ENCODE results near the gene CST5. TPM values are rescaled to one million over a fixed set of nuclear protein-coding genes. Genes with fewer than 3 reads are reported as not detected.
"Not testable (repeated sequence)": the region's sequence is repeated elsewhere in the genome, so short reads cannot be mapped to it uniquely, and the experiment has no call there.

CST5 gene
- total RNA-seq, 5 donors from 2014 or later (not counting 1 experiment from before 2014, with no cell fraction given) = not detected

- H3K9me3 Mint-ChIP-seq = no peaks in the 10 kb centered on the region
- H3K27ac ChIP-seq (ENCODE audit: low read length) = no peak overlapping the region
- CTCF ChIA-PET = no interaction called here
- POLR2A ChIA-PET = no interaction called here
- H3K27me3 Mint-ChIP-seq = peaks cover 0 to 8% of the 10 kb centered on the region in 2 donors
- DNase-seq (no peak), ATAC-seq (replicated peaks in 1 of 4) (no peak)
- no peaks in the 10 kb centered on the region for H3K4me1 Mint-ChIP-seq
- no peak overlapping the region for H3K27ac Mint-ChIP-seq
- H3K36me3 Mint-ChIP-seq = no peaks in the 10 kb centered on the region
- H3K36me3 ChIP-seq (ENCODE audit: control insufficient read depth in 2 of 2, extremely low read depth in 1 of 2, insufficient read depth in 1 of 2, low read length in 1 of 2) = no peaks in the 10 kb centered on the region
- no peak overlapping the region for H3K4me3 ChIP-seq (ENCODE audit: control insufficient read depth in 1 of 2, extremely low read depth in 1 of 2, low read length in 1 of 2)
- no peaks in the 10 kb centered on the region for H3K4me1 ChIP-seq (ENCODE audit: control insufficient read depth in 1 of 2, extremely low read depth in 1 of 2, insufficient read depth in 2 of 2, low read length in 2 of 2)
- H3K9me3 ChIP-seq = no peaks in the 10 kb centered on the region
- no CpG with 5 or more reads among the region's 5 CpGs for WGBS (ENCODE audit: insufficient coverage)
- H3K4me3 Mint-ChIP-seq = no peak overlapping the region
- peaks cover 0 to 20% of the 10 kb centered on the region in 2 experiments for H3K27me3 ChIP-seq (replicated peaks in 1 of 2; ENCODE audit: control insufficient read depth in 2 of 2, extremely low read depth in 1 of 2, insufficient read depth in 2 of 2, low read length in 1 of 2)
These were observed 4.7 kb upstream of the CST5 start for GRCh38 chr20:23884136-23884770.

DNA sequence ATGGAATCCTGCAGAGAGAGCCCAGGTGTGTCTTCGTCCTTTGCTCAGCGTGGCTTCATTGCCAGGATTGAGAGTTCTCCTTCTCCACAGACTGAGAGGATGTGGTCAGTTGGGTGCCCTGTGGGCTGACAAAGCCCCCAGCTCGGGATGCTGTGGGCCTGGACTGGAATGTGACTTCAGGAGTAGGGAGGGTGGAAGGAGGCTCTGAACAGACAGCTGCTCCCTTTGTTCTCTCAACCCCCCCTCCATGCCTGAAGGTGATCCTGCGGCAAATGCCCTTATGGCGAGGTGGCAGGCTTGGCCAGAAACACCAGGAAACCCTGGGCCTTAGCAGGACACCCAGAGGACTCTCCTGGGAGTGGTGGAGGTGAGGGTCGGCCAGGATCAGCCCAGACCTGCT lies 1.8 kb upstream of the CST5 start:
- no peaks in the 10 kb centered on the region for H3K9me3 Mint-ChIP-seq

GRCh38 chr20:23880417-23880816 lies 869 bp upstream of the CST5 start:
- POLR2A ChIA-PET = no interaction called here
- no peak overlapping the region for H3K4me3 Mint-ChIP-seq
- 63% methylated on average over 4 of the region's 4 CpGs for WGBS (ENCODE audit: insufficient coverage)
- DNase-seq = no peak
- ATAC-seq (replicated peaks in 1 of 4) = no peak
- peaks cover 0 to 11% (median 0%) of the 10 kb centered on the region in 3 donors for H3K4me1 Mint-ChIP-seq
- H3K27ac ChIP-seq (ENCODE audit: low read length) = no peak overlapping the region
- no peaks in the 10 kb centered on the region for H3K36me3 ChIP-seq (ENCODE audit: control insufficient read depth in 2 of 2, extremely low read depth in 1 of 2, insufficient read depth in 1 of 2, low read length in 1 of 2)
- H3K36me3 Mint-ChIP-seq = no peaks in the 10 kb centered on the region
- H3K9me3 Mint-ChIP-seq = no peaks in the 10 kb centered on the region
- H3K4me3 ChIP-seq (ENCODE audit: control insufficient read depth in 1 of 2, extremely low read depth in 1 of 2, low read length in 1 of 2) = no peak overlapping the region
- H3K9me3 ChIP-seq = no peaks in the 10 kb centered on the region
- peaks cover 0 to 7% of the 10 kb centered on the region in 2 donors for H3K27me3 Mint-ChIP-seq
- H3K27me3 ChIP-seq (replicated peaks in 1 of 2; ENCODE audit: control insufficient read depth in 2 of 2, extremely low read depth in 1 of 2, insufficient read depth in 2 of 2, low read length in 1 of 2) = peaks cover 0 to 25% of the 10 kb centered on the region in 2 experiments
- no peaks in the 10 kb centered on the region for H3K4me1 ChIP-seq (ENCODE audit: control insufficient read depth in 1 of 2, extremely low read depth in 1 of 2, insufficient read depth in 2 of 2, low read length in 2 of 2)
- CTCF ChIA-PET = no interaction called here
- no peak overlapping the region for H3K27ac Mint-ChIP-seq

More for the DNA sequence above, 1.8 kb upstream of the CST5 start:
- Histone ChIP-seq H3K27ac (ENCODE audit: low read length) (no peak overlapping the region), H3K4me1 (ENCODE audit: control insufficient read depth in 1 of 2, extremely low read depth in 1 of 2, insufficient read depth in 2 of 2, low read length in 2 of 2) (no peaks in the 10 kb centered on the region), H3K36me3 (ENCODE audit: control insufficient read depth in 2 of 2, extremely low read depth in 1 of 2, insufficient read depth in 1 of 2, low read length in 1 of 2) (no peaks in the 10 kb centered on the region), H3K27me3 (replicated peaks in 1 of 2; ENCODE audit: control insufficient read depth in 2 of 2, extremely low read depth in 1 of 2, insufficient read depth in 2 of 2, low read length in 1 of 2) (peaks cover 0 to 25% of the 10 kb centered on the region in 2 experiments), H3K9me3 (no peaks in the 10 kb centered on the region), H3K4me3 (ENCODE audit: control insufficient read depth in 1 of 2, extremely low read depth in 1 of 2, low read length in 1 of 2) (no peak overlapping the region)
- POLR2A ChIA-PET = no interaction called here
- DNase-seq (no peak), ATAC-seq (replicated peaks in 1 of 4) (no peak)
- Mint-ChIP-seq H3K4me3 (no peak overlapping the region), H3K36me3 (no peaks in the 10 kb centered on the region), H3K4me1 (peaks cover 0 to 7% (median 0%) of the 10 kb centered on the region in 3 donors), H3K27ac (no peak overlapping the region), H3K27me3 (peaks cover 0 to 5% of the 10 kb centered on the region in 2 donors)
- CTCF ChIA-PET = no interaction called here
- 100% methylated on average over 2 of the region's 6 CpGs for WGBS (ENCODE audit: insufficient coverage)

GRCh38 chr20:23879811-23880374 lies 345 bp upstream of the CST5 start:
- peaks cover 0 to 4% of the 10 kb centered on the region in 2 donors for H3K36me3 ChIP-seq (ENCODE audit: control insufficient read depth in 2 of 2, extremely low read depth in 1 of 2, insufficient read depth in 1 of 2, low read length in 1 of 2)
- peaks cover 0 to 26% of the 10 kb centered on the region in 2 experiments for H3K27me3 ChIP-seq (replicated peaks in 1 of 2; ENCODE audit: control insufficient read depth in 2 of 2, extremely low read depth in 1 of 2, insufficient read depth in 2 of 2, low read length in 1 of 2)
- CTCF ChIA-PET = no interaction called here
- no peak overlapping the region for H3K4me3 ChIP-seq (ENCODE audit: control insufficient read depth in 1 of 2, extremely low read depth in 1 of 2, low read length in 1 of 2)
- peaks cover under 1 to 2% of the 10 kb centered on the region in 2 experiments for H3K4me1 ChIP-seq (ENCODE audit: control insufficient read depth in 1 of 2, extremely low read depth in 1 of 2, insufficient read depth in 2 of 2, low read length in 2 of 2)
- Mint-ChIP-seq H3K27me3 (peaks cover 0 to 10% of the 10 kb centered on the region in 2 donors), H3K36me3 (no peaks in the 10 kb centered on the region), H3K4me3 (no peak overlapping the region), H3K9me3 (no peaks in the 10 kb centered on the region), H3K4me1 (peaks cover 0 to 16% (median under 1%) of the 10 kb centered on the region in 3 donors), H3K27ac (no peak overlapping the region)
- WGBS (ENCODE audit: insufficient coverage) = 76% methylated on average over 5 of the region's 8 CpGs
- POLR2A ChIA-PET = no interaction called here
- H3K27ac ChIP-seq (ENCODE audit: low read length) = no peak overlapping the region
- H3K9me3 ChIP-seq = no peaks in the 10 kb centered on the region
- ATAC-seq (replicated peaks in 1 of 4) (no peak), DNase-seq (no peak)

DNA sequence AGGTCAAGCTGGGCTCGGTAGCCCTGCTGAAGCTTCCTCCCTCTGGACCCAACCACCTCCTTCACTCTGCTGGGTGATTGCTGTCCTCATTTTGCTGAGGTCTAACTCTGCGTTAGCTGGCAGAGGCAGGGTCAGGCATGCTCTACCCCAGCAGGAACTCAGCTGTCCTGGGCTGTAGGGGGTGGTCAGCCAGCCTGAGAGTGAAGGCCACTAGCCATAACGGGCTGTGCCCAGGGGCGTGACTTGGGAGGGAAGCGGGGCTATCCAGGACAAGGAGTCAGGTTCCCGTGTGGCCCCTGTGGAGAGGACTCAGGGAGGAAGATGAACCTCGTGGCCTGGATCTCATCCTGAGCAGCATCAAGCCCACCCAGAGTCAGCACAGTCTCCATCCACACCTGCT lies 761 bp downstream of the CST5 start:
- Mint-ChIP-seq H3K9me3 (no peaks in the 10 kb centered on the region), H3K4me1 (peaks cover 3 to 28% (median 3%) of the 10 kb centered on the region in 3 donors), H3K4me3 (no peak overlapping the region), H3K27me3 (peaks cover 0 to 12% of the 10 kb centered on the region in 2 donors), H3K27ac (no peak overlapping the region), H3K36me3 (no peaks in the 10 kb centered on the region)
- DNase-seq (no peak), ATAC-seq (replicated peaks in 1 of 4) (no peak)
- Histone ChIP-seq H3K4me3 (ENCODE audit: control insufficient read depth in 1 of 2, extremely low read depth in 1 of 2, low read length in 1 of 2) (no peak overlapping the region), H3K36me3 (ENCODE audit: control insufficient read depth in 2 of 2, extremely low read depth in 1 of 2, insufficient read depth in 1 of 2, low read length in 1 of 2) (peaks cover 0 to 4% of the 10 kb centered on the region in 2 donors), H3K27me3 (replicated peaks in 1 of 2; ENCODE audit: control insufficient read depth in 2 of 2, extremely low read depth in 1 of 2, insufficient read depth in 2 of 2, low read length in 1 of 2) (peaks cover 0 to 29% of the 10 kb centered on the region in 2 experiments), H3K27ac (ENCODE audit: low read length) (no peak overlapping the region), H3K4me1 (ENCODE audit: control insufficient read depth in 1 of 2, extremely low read depth in 1 of 2, insufficient read depth in 2 of 2, low read length in 2 of 2) (peaks cover 8 to 12% of the 10 kb centered on the region in 2 experiments), H3K9me3 (no peaks in the 10 kb centered on the region)
- 56% methylated on average over 3 of the region's 7 CpGs for WGBS (ENCODE audit: insufficient coverage)
- POLR2A ChIA-PET = no interaction called here
- CTCF ChIA-PET = no interaction called here

GRCh38 chr20:23878016-23878542 lies 1.5 kb downstream of the CST5 start:
- CTCF ChIA-PET = interaction anchor here in 1 of 2 donors (0.5 kb wide), 1 partner anchor 28 kb away, joined by 4 read pairs; no protein-coding TSS in a partner anchor
- peaks cover 0 to 12% of the 10 kb centered on the region in 2 donors for H3K27me3 Mint-ChIP-seq
- POLR2A ChIA-PET; ATAC-seq (replicated peaks in 1 of 4); H3K27ac ChIP-seq (ENCODE audit: low read length); DNase-seq; H3K4me3 ChIP-seq (ENCODE audit: control insufficient read depth in 1 of 2, extremely low read depth in 1 of 2, low read length in 1 of 2); H3K4me3 Mint-ChIP-seq; H3K36me3 Mint-ChIP-seq; H3K9me3 ChIP-seq; H3K36me3 ChIP-seq (ENCODE audit: control insufficient read depth in 2 of 2, extremely low read depth in 1 of 2, insufficient read depth in 1 of 2, low read length in 1 of 2); H3K9me3 Mint-ChIP-seq; H3K27ac Mint-ChIP-seq: not testable (repeated sequence)
- peaks cover 3 to 35% (median 3%) of the 10 kb centered on the region in 3 donors for H3K4me1 Mint-ChIP-seq
- 100% methylated on average over 1 of the region's 2 CpGs for WGBS (ENCODE audit: insufficient coverage)
- H3K4me1 ChIP-seq (ENCODE audit: control insufficient read depth in 1 of 2, extremely low read depth in 1 of 2, insufficient read depth in 2 of 2, low read length in 2 of 2) = peaks cover 8 to 12% of the 10 kb centered on the region in 2 experiments
- peaks cover 0 to 27% of the 10 kb centered on the region in 2 experiments for H3K27me3 ChIP-seq (replicated peaks in 1 of 2; ENCODE audit: control insufficient read depth in 2 of 2, extremely low read depth in 1 of 2, insufficient read depth in 2 of 2, low read length in 1 of 2)
